Ishikawa (cell line): ENCODE data around the gene SERP2.

Source experiments
- CEBPB ChIP-seq: IDR thresholded peaks from 2 replicates; pipeline ENCODE4 v1.6.1; 2012
- CREB1 ChIP-seq: IDR thresholded peaks from 2 replicates; pipeline ENCODE4 v1.6.1; 2012; ENCODE audit warnings: low read depth
- EGR1 ChIP-seq: IDR thresholded peaks from 2 replicates; pipeline ENCODE4 v1.6.1; 2012
- EP300 ChIP-seq: IDR thresholded peaks from 2 replicates; pipeline ENCODE4 v1.6.1; 2012; ENCODE audit warnings: borderline replicate concordance
- FOXM1 ChIP-seq: IDR thresholded peaks from 2 replicates; pipeline ENCODE4 v1.6.1; 2012; ENCODE audit warnings: low read depth, borderline replicate concordance
- MAX ChIP-seq: IDR thresholded peaks from 2 replicates; pipeline ENCODE4 v1.6.1; 2012
- TAF1 ChIP-seq: IDR thresholded peaks from 2 replicates; pipeline ENCODE4 v1.6.1; 2012; ENCODE audit warnings: low read depth, mild to moderate bottlenecking
- TCF12 ChIP-seq: IDR thresholded peaks from 2 replicates; pipeline ENCODE4 v1.6.1; 2012; ENCODE audit warnings: low read depth

DNA sequence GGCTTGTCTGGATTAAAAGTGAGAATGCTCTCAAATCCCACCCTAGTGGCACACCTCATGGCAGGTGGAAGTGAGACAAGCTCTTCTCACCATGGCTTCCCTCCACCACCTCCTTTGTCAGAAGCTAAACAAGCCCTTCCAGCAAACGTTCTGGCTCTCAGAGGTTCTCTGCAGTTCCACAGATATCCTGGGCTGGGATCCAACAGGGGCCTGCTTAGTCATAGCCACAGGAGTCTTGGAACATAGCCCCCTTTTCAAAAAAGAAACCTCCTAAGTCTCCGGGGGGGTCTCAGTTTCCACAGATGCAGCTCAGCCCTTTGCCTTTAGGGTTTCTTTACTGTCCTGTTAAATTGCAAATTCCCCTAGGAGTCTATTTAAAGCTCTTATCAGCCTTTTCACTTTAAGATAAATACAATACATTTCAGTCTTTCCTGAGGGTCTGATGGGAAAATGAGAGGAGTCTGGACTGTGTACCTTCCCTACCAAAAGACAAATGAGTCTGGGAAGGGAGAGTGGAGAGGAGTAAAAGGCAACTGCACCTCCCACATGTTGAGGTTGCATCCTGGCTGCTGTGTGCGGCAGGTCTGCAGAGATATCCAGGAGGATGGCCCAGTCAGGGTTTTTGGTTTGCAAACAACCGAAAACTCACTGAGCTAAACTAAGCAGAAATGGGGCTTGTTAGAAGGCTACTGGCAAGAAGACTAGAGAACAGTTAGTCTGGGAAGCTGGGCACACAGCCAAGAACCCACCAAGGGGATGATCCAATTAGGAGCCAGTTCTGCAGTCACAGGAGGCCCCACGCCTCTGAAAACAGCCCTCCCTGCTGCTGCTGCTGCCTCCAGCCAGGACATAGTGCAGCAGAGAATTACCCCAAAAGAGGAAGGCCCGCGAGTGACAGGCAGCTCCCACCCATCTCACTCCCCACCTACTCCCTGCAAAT, 41.4 kb upstream of the SERP2 start:
- TF ChIP-seq MAX (no peak), TCF12 (no peak), EP300 (no peak), CREB1 (no peak), TAF1 (no peak), CEBPB (no peak), EGR1 (no peak), FOXM1 (no peak)
